GM19240 (cell line): ENCODE measurements around the gene CNN1.

ENCODE experiments used
- DNase-seq: peaks from one replicate; pipeline ENCODE4 v3.0.0; 2011; ENCODE audit warnings: low spot score; ENCODE audit not compliant: insufficient read length

Gene CNN1

GRCh38 chr19:11538232-11539036 lies at the start of gene CNN1:
TSS of gene CNN1 (plus strand) at chr19:11538851. CDS start at chr19:11538928, 77 bp downstream.
- DNase-seq = no peak

GRCh38 chr19:11489378-11489777 lies 49.3 kb upstream of the CNN1 start:
- DNase-seq = no peak

GRCh38 chr19:11494634-11495285 lies 43.9 kb upstream of the CNN1 start:
- DNase-seq = no peak

GRCh38 chr19:11495481-11495880 lies 43.2 kb upstream of the CNN1 start:
- DNase-seq = no peak

- DNase-seq = no peak
Observed at GRCh38 chr19:11495885-11496284, 42.8 kb upstream of the CNN1 start.

- no peak for DNase-seq
Observed at GRCh38 chr19:11496391-11497163, 42.1 kb upstream of the CNN1 start.

- DNase-seq = no peak
Observed at GRCh38 chr19:11499220-11499726, 39.4 kb upstream of the CNN1 start.

- no peak for DNase-seq
Observed at GRCh38 chr19:11499890-11500420, 38.7 kb upstream of the CNN1 start.

- DNase-seq = no peak
Observed at GRCh38 chr19:11504502-11505031, 34.1 kb upstream of the CNN1 start.

GRCh38 chr19:11505032-11505503 lies 33.6 kb upstream of the CNN1 start:
- peak; percentile 98 for DNase-seq

- peak; percentile 94 for DNase-seq
Observed at GRCh38 chr19:11505504-11506100, 33.0 kb upstream of the CNN1 start, which contains the start of gene ZNF653. TSS of gene ZNF653 (minus strand) at chr19:11505839. CDS start at chr19:11505786, 53 bp downstream.

- no peak for DNase-seq
Observed at GRCh38 chr19:11506101-11506555, 32.5 kb upstream of the CNN1 start.

- DNase-seq = no peak
Observed at GRCh38 chr19:11506967-11507366, 31.7 kb upstream of the CNN1 start.

GRCh38 chr19:11507370-11508078 lies 31.1 kb upstream of the CNN1 start:
- DNase-seq = no peak

- DNase-seq = no peak
Observed at GRCh38 chr19:11510444-11510843, 28.2 kb upstream of the CNN1 start.

- DNase-seq = no peak
Observed at GRCh38 chr19:11513946-11514345, 24.7 kb upstream of the CNN1 start.

GRCh38 chr19:11519138-11519537 lies 19.5 kb upstream of the CNN1 start:
- no peak for DNase-seq

- peak; percentile 99 for DNase-seq
Observed at GRCh38 chr19:11528551-11529341, 9.9 kb upstream of the CNN1 start, which contains the start of gene ECSIT. TSS of gene ECSIT (minus strand) at chr19:11529134. CDS start at chr19:11519170, 9,964 bp downstream.

GRCh38 chr19:11530432-11530831 lies 8.2 kb upstream of the CNN1 start:
- no peak for DNase-seq
